ENCODE measurements around the gene YEATS4. TPM values are rescaled to one million over a fixed set of nuclear protein-coding genes. Genes with fewer than 3 reads are reported as not detected.

Gene YEATS4
- polyA plus RNA-seq, 2 of the 4 experiments (the other 2 are of a cell fraction), result 41.7 to 70.1 TPM

DNA sequence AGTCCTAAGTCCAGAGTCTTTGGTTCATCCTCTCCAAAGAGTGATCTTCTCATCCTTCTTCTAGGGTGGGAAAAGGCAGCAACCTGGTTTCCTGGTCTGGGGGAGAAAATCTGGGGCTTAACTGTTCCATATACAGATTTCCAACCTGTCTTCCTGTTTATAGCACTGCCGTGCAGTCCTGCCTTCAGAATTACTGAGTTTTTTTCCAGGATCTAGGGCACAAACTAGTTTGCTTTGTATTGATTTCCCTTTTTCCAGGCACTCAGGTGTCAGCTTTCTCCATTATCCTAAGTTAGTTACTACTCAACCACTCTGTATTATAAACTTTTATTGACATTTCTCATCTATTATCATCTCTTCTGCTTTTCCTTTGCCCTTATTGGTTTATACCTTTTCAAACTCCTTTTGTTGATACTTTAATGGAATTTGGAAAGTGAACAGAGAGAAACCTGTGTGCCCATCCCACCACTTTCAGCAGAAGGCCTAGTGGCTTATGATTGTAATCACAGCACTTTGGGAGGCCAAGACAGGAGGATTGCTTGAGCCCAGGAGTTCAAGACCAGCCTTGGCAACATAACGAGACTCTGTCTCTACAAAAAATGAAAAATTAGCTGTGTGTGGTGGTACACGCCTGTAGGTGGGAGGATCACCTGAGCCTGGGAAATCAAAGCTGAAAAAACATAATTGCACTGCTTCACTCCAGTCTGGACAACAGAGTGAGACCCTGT lies 15.5 kb upstream of the YEATS4 start:
- POLR2A ChIA-PET, result interaction anchor here (0.6 kb wide), 1 partner anchor 245 kb away, joined by 3 read pairs; no protein-coding TSS in a partner anchor
- no peak for ATAC-seq

DNA sequence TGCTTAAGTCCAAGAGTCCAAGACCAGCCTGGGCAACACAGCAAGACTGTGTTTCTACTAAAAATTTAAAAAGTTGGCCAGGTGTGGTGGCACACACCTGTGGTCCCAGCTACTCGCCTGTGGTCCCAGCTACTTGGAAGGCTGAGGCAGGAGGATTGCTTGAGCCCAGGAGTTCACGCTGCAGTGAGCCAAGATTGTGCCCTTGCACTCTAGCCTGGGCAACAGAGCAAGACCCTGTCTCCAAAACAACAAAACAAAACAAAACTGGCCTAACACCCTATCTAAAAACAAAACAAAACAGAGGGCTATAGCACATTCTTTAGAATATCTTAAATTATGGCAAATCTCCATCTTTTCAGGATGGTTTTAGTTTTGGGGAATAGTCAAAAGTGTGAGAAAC lies 14.5 kb upstream of the YEATS4 start:
- DNase-seq (ENCODE audit: low read depth in 1 of 2, low spot score in 1 of 2) (no peak), FAIRE-seq (no peak), ATAC-seq (no peak)
- Histone ChIP-seq H3K27ac (no peak overlapping the region), H3K4me2 (no peak overlapping the region), H3K4me1 (no peaks in the 10 kb centered on the region), H3K9me3 (no peaks in the 10 kb centered on the region), H3K4me3 (no peak overlapping the region)
- CTCF ChIA-PET, result interaction anchor here (3.1 kb wide), 1 partner anchor 13 kb away, joined by 17 read pairs; no protein-coding TSS in a partner anchor
- POLR2A ChIA-PET, result no interaction called here
- TF ChIP-seq MAX (IDR thresholded peaks at IDR 0.05) (no peak), SMC3 (IDR thresholded peaks at IDR 0.05) (no peak), HDAC2 (IDR thresholded peaks at IDR 0.05) (no peak), BHLHE40 (IDR thresholded peaks at IDR 0.05; ENCODE audit: low read depth, low read length) (no peak), CEBPB (IDR thresholded peaks at IDR 0.05) (no peak), TFCP2L1 (CRISPR knock-in tag; IDR thresholded peaks at IDR 0.05) (no peak), RARB (CRISPR knock-in tag; IDR thresholded peaks at IDR 0.05) (no peak)
- TF ChIP-seq, protein P1, sequence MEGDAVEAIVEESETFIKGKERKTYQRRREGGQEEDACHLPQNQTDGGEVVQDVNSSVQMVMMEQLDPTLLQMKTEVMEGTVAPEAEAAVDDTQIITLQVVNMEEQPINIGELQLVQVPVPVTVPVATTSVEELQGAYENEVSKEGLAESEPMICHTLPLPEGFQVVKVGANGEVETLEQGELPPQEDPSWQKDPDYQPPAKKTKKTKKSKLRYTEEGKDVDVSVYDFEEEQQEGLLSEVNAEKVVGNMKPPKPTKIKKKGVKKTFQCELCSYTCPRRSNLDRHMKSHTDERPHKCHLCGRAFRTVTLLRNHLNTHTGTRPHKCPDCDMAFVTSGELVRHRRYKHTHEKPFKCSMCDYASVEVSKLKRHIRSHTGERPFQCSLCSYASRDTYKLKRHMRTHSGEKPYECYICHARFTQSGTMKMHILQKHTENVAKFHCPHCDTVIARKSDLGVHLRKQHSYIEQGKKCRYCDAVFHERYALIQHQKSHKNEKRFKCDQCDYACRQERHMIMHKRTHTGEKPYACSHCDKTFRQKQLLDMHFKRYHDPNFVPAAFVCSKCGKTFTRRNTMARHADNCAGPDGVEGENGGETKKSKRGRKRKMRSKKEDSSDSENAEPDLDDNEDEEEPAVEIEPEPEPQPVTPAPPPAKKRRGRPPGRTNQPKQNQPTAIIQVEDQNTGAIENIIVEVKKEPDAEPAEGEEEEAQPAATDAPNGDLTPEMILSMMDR (IDR thresholded peaks at IDR 0.05), result no peak
- TF ChIP-seq, protein P2, sequence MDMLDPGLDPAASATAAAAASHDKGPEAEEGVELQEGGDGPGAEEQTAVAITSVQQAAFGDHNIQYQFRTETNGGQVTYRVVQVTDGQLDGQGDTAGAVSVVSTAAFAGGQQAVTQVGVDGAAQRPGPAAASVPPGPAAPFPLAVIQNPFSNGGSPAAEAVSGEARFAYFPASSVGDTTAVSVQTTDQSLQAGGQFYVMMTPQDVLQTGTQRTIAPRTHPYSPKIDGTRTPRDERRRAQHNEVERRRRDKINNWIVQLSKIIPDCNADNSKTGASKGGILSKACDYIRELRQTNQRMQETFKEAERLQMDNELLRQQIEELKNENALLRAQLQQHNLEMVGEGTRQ (IDR thresholded peaks at IDR 0.05), result no peak
- TF ChIP-seq, protein P3, sequence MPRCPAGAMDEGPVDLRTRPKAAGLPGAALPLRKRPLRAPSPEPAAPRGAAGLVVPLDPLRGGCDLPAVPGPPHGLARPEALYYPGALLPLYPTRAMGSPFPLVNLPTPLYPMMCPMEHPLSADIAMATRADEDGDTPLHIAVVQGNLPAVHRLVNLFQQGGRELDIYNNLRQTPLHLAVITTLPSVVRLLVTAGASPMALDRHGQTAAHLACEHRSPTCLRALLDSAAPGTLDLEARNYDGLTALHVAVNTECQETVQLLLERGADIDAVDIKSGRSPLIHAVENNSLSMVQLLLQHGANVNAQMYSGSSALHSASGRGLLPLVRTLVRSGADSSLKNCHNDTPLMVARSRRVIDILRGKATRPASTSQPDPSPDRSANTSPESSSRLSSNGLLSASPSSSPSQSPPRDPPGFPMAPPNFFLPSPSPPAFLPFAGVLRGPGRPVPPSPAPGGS (IDR thresholded peaks at IDR 0.05), result no peak
- 79% methylated on average over 2 of the region's 2 CpGs for WGBS (ENCODE audit: missing lambda C conversion rate)

More for the DNA sequence above, 15.5 kb upstream of the YEATS4 start:
- no peak for TF ChIP-seq JUN (IDR thresholded peaks at IDR 0.05)
- no peak for TF ChIP-seq CHD2 (IDR thresholded peaks at IDR 0.05; ENCODE audit: low read length, partially characterized antibody)
- TF ChIP-seq POLR2AphosphoS2 (conservative IDR thresholded peaks at IDR 0.05; ENCODE audit: low read length), result no peak
- no peak for TF ChIP-seq HEYL (CRISPR knock-in tag; IDR thresholded peaks at IDR 0.05)
- TF ChIP-seq HOXB13 (CRISPR knock-in tag; IDR thresholded peaks at IDR 0.05; ENCODE audit: low read depth), result no peak
- no peak for TF ChIP-seq KDM5A (IDR thresholded peaks at IDR 0.05)
- no peak for TF ChIP-seq HMGXB4 (CRISPR knock-in tag; IDR thresholded peaks at IDR 0.05; ENCODE audit: borderline replicate concordance)
- TF ChIP-seq POLR2A (IDR thresholded peaks at IDR 0.05; ENCODE audit: low read length), result no peak
- H3K4me1 ChIP-seq, result no peaks in the 10 kb centered on the region
- DNase-seq (ENCODE audit: low read depth in 1 of 2, low spot score in 1 of 2), result no peak
- H3K9me3 ChIP-seq, result no peaks in the 10 kb centered on the region
- no peak overlapping the region for H3K4me3 ChIP-seq
- no peak for FAIRE-seq
- H3K27ac ChIP-seq, result no peak overlapping the region
- H3K4me2 ChIP-seq, result no peak overlapping the region
- 52% methylated on average over 3 of the region's 3 CpGs for WGBS (ENCODE audit: missing lambda C conversion rate)
- CTCF ChIA-PET, result interaction anchor here (1.0 to 3.1 kb wide), 2 partner anchors 14 to 295 kb away, joined by 3 to 17 read pairs; no protein-coding TSS in a partner anchor

All from A549 (cell line).